Naive thymus-derived CD4-positive, alpha-beta T cell (primary cell): ENCODE measurements around the gene IFT52. TPM values are rescaled to one million over a fixed set of nuclear protein-coding genes. Genes with fewer than 3 reads are reported as not detected.

Source experiments
- ATAC-seq: fragments of 150-1000 bp; cut with Tn5 transposase; 2 replicates; pipeline ENCODE4 v1.10.0; 2021; ENCODE audit warnings: mild to moderate bottlenecking, moderate library complexity
- CTCF ChIA-PET: fragments of 350-600 bp; sonication (Branson Sonifier 250); formaldehyde crosslinking; loops from one replicate; lab custom pipeline; 2021; ENCODE audit warnings: antibody characterized with exemption; lab: Charles Lee
- POLR2A ChIA-PET: fragments of 350-600 bp; sonication (Branson Sonifier 250); formaldehyde crosslinking; loops from one replicate; lab custom pipeline; 2021; ENCODE audit warnings: antibody characterized with exemption, inconsistent platforms; lab: Charles Lee
- DNase-seq, 9 donors: peaks; one replicate each; pipeline versions ENCODE4 v3.0.0 to v3.0.0-alpha.2; 2020 to 2022; ENCODE audit warnings: mixed read lengths in 1 of 9
- H3K27ac ChIP-seq: one replicate; pipeline ENCODE4 v1.7.0; 2013; ENCODE audit warnings: mild to moderate bottlenecking, low read depth, low read length, moderate library complexity
- H3K27me3 ChIP-seq, 2 donors: one replicate each; pipeline ENCODE4 v1.7.0; 2013; ENCODE audit warnings: low read length in 2 of 2, mild to moderate bottlenecking in 2 of 2, moderate library complexity in 2 of 2; ENCODE audit not compliant: control insufficient read depth in 2 of 2, insufficient read depth in 2 of 2
- H3K36me3 ChIP-seq, 3 experiments: 1 replicate in 2 of 3; 2 replicates in 1 of 3; pipeline ENCODE4 v1.7.0; 2013; ENCODE audit warnings: low read length in 3 of 3, mild to moderate bottlenecking in 3 of 3, moderate library complexity in 1 of 3; ENCODE audit not compliant: insufficient read depth in 3 of 3, control insufficient read depth in 2 of 3
- H3K4me1 ChIP-seq, 2 donors: one replicate each; pipeline ENCODE4 v1.7.0; 2013; ENCODE audit warnings: low read length in 2 of 2, mild to moderate bottlenecking in 2 of 2, moderate library complexity in 1 of 2; ENCODE audit not compliant: control insufficient read depth in 2 of 2, insufficient read depth in 2 of 2
- H3K4me3 ChIP-seq: 2 replicates; pipeline ENCODE4 v1.7.0; 2013; ENCODE audit warnings: mild to moderate bottlenecking, low read length
- H3K9me3 ChIP-seq, 3 experiments: 1 replicate in 2 of 3; 2 replicates in 1 of 3; pipeline ENCODE4 v1.7.0; 2013; ENCODE audit warnings: low read length in 3 of 3; ENCODE audit not compliant: control insufficient read depth in 2 of 3
- H3K27ac Mint-ChIP-seq, 9 donors: one replicate each; pipeline ENCODE4 v1.8.0; 2020 to 2022; ENCODE audit warnings: mixed read lengths in 9 of 9, mild to moderate bottlenecking in 8 of 9, moderate library complexity in 5 of 9, inconsistent platforms in 2 of 9
- H3K27me3 Mint-ChIP-seq, 5 donors: one replicate each; pipeline ENCODE4 v1.8.0; 2021 to 2022; ENCODE audit warnings: mixed read lengths in 5 of 5, mild to moderate bottlenecking in 1 of 5
- H3K36me3 Mint-ChIP-seq, 5 donors: one replicate each; pipeline ENCODE4 v1.8.0; 2020 to 2022; ENCODE audit warnings: mixed read lengths in 5 of 5, mild to moderate bottlenecking in 3 of 5, inconsistent platforms in 1 of 5
- H3K4me1 Mint-ChIP-seq, 7 donors: one replicate each; pipeline ENCODE4 v1.8.0; 2020 to 2022; ENCODE audit warnings: mixed read lengths in 7 of 7, mild to moderate bottlenecking in 3 of 7, inconsistent platforms in 1 of 7
- H3K4me3 Mint-ChIP-seq, 10 donors: one replicate each; pipeline ENCODE4 v1.8.0; 2020 to 2022; ENCODE audit warnings: mild to moderate bottlenecking in 10 of 10, mixed read lengths in 10 of 10, moderate library complexity in 6 of 10, inconsistent platforms in 2 of 10
- H3K9me3 Mint-ChIP-seq, 11 donors: one replicate each; pipeline ENCODE4 v1.8.0; 2020 to 2022; ENCODE audit warnings: mixed read lengths in 11 of 11, mild to moderate bottlenecking in 4 of 11, inconsistent platforms in 1 of 11, moderate library complexity in 1 of 11
- intact Hi-C, 2 donors: fragments of 100-400 bp; cut with micrococcal nuclease; formaldehyde crosslinking; loops; one replicate each; pipeline ENCODE4 v1.15.1; 2023
- polyA plus RNA-seq, 2 donors: library from polyadenylated mRNA; unstranded; fragments of 300-500 nt; fragmentation: Illumina TruSeq; gene quantifications; one replicate each; pipeline ENCODE4 v1.2.3, GENCODE V29; 2021
- total RNA-seq, 6 experiments: library from RNA in 5 of 6; stranded (reverse) in 5 of 6; gene quantifications; 1 replicate in 5 of 6; 2 replicates in 1 of 6; pipeline ENCODE4 v1.2.3 and lab custom pipeline; 2021 to 2026

Gene IFT52
- total and polyA plus RNA-seq, 7 experiments from 2014 or later: 14.8 to 34.9 (median 17.9) TPM

- ChIA-PET POLR2A (no interaction called here), CTCF (no interaction called here)
- Histone ChIP-seq H3K4me1 (peaks cover 4 to 5% of the 10 kb centered on the region in 2 donors), H3K27ac (no peak overlapping the region), H3K9me3 (no peaks in the 10 kb centered on the region), H3K4me3 (no peak overlapping the region), H3K36me3 (no peaks in the 10 kb centered on the region), H3K27me3 (no peaks in the 10 kb centered on the region)
- H3K36me3 Mint-ChIP-seq: no peaks in the 10 kb centered on the region
- no peaks in the 10 kb centered on the region for H3K9me3 Mint-ChIP-seq
- DNase-seq: no peak
- intact Hi-C loops: no loop called here
- peaks cover 0 to 17% (median 11%) of the 10 kb centered on the region in 7 donors for H3K4me1 Mint-ChIP-seq
- H3K27me3 Mint-ChIP-seq: no peaks in the 10 kb centered on the region
- peak overlapping the region; percentile 51 to 95 (median 74) for H3K4me3 Mint-ChIP-seq
- peak overlapping the region; percentile 25 to 98 (median 89) for H3K27ac Mint-ChIP-seq
- no peak for ATAC-seq
These were observed 65.2 kb downstream of the IFT52 start for GRCh38 chr20:43655937-43656336.

GRCh38 chr20:43658069-43658722, 67.5 kb downstream of the IFT52 start:
- no peaks in the 10 kb centered on the region for H3K36me3 Mint-ChIP-seq
- ChIA-PET POLR2A (interaction anchor here (0.6 kb wide), 1 partner anchor 1181 kb away, joined by 3 read pairs; no protein-coding TSS in a partner anchor), CTCF (interaction anchor here (0.7 kb wide), 1 partner anchor 68 kb away, joined by 4 read pairs; the partner anchor contains the start of gene IFT52)
- H3K4me1 Mint-ChIP-seq: peaks cover 0 to 17% (median 11%) of the 10 kb centered on the region in 7 donors
- Histone ChIP-seq H3K4me1 (peaks cover 4 to 5% of the 10 kb centered on the region in 2 donors), H3K9me3 (no peaks in the 10 kb centered on the region), H3K27me3 (no peaks in the 10 kb centered on the region), H3K4me3 (peak overlapping the region; percentile 93), H3K27ac (peak overlapping the region; percentile 97), H3K36me3 (no peaks in the 10 kb centered on the region)
- peak; percentile 1 for ATAC-seq
- H3K9me3 Mint-ChIP-seq: no peaks in the 10 kb centered on the region
- intact Hi-C loops: no loop called here
- peak in 2 of 9 donors; percentile 14 to 35 for DNase-seq
- peak overlapping the region; percentile 88 to 98 (median 94) for H3K27ac Mint-ChIP-seq
- no peaks in the 10 kb centered on the region for H3K27me3 Mint-ChIP-seq
- H3K4me3 Mint-ChIP-seq: peak overlapping the region; percentile 81 to 95 (median 94)

- H3K27ac Mint-ChIP-seq: peak overlapping the region in 3 of 9 donors; percentile 4 to 93 (median 65)
- Histone ChIP-seq H3K27ac (peak overlapping the region; percentile 19), H3K36me3 (no peaks in the 10 kb centered on the region), H3K4me1 (peaks cover 4 to 5% of the 10 kb centered on the region in 2 donors), H3K27me3 (no peaks in the 10 kb centered on the region), H3K4me3 (no peak overlapping the region), H3K9me3 (no peaks in the 10 kb centered on the region)
- ChIA-PET CTCF (interaction anchor here (0.7 kb wide), 1 partner anchor 68 kb away, joined by 4 read pairs; the partner anchor contains the start of gene IFT52), POLR2A (interaction anchor here (0.6 kb wide), 2 partner anchors 28 to 1181 kb away, joined by 3 read pairs; no protein-coding TSS in a partner anchor)
- ATAC-seq (no peak), DNase-seq (no peak)
- H3K4me1 Mint-ChIP-seq: peaks cover 0 to 17% (median 11%) of the 10 kb centered on the region in 7 donors
- no peaks in the 10 kb centered on the region for H3K9me3 Mint-ChIP-seq
- H3K4me3 Mint-ChIP-seq: peak overlapping the region in 2 of 10 donors; percentile 32 to 34
- H3K27me3 Mint-ChIP-seq: no peaks in the 10 kb centered on the region
- H3K36me3 Mint-ChIP-seq: no peaks in the 10 kb centered on the region
- intact Hi-C loops: no loop called here
These were observed 68.1 kb downstream of the IFT52 start for GRCh38 chr20:43658723-43659419.

GRCh38 chr20:43662943-43663655, 72.4 kb downstream of the IFT52 start:
- POLR2A ChIA-PET: interaction anchor here (0.5 to 0.6 kb wide), 3 partner anchors 65 to 1062 kb away, joined by 3 read pairs; partner anchors contain the start of gene SRSF6
- peaks cover 0 to 12% (median 4%) of the 10 kb centered on the region in 5 donors for H3K27me3 Mint-ChIP-seq

GRCh38 chr20:43665466-43666176, 74.9 kb downstream of the IFT52 start:
- ChIA-PET CTCF (interaction anchor here (0.6 kb wide), 2 partner anchors 429 to 1452 kb away, joined by 3 to 4 read pairs; no protein-coding TSS in a partner anchor), POLR2A (no interaction called here)
- no peak for DNase-seq
- Histone ChIP-seq H3K9me3 (no peaks in the 10 kb centered on the region), H3K27me3 (peaks cover 0 to 3% of the 10 kb centered on the region in 2 donors), H3K4me3 (no peak overlapping the region), H3K27ac (no peak overlapping the region), H3K4me1 (peaks cover 3 to 8% of the 10 kb centered on the region in 2 donors), H3K36me3 (no peaks in the 10 kb centered on the region)
- Mint-ChIP-seq H3K4me1 (peaks cover 0 to 28% (median 4%) of the 10 kb centered on the region in 7 donors), H3K9me3 (no peaks in the 10 kb centered on the region), H3K27ac (peak overlapping the region in 1 of 9 donors; percentile 12), H3K4me3 (peak overlapping the region in 9 of 10 donors; percentile 50 to 75 (median 65)), H3K27me3 (peaks cover 12 to 25% (median 14%) of the 10 kb centered on the region in 5 donors), H3K36me3 (peaks cover 0 to 2% (median 0%) of the 10 kb centered on the region in 5 donors)
- intact Hi-C loops: loop anchor here in 1 of 2 donors (1.0 to 10.0 kb wide), 3 partner anchors 59 to 209 kb away; partner anchors contain the start of genes GTSF1L and SRSF6
- ATAC-seq: no peak

More at GRCh38 chr20:43662943-43663655, 72.4 kb downstream of the IFT52 start:
- Histone ChIP-seq H3K4me3 (no peak overlapping the region), H3K36me3 (no peaks in the 10 kb centered on the region), H3K9me3 (no peaks in the 10 kb centered on the region), H3K4me1 (peaks cover 4 to 10% of the 10 kb centered on the region in 2 donors), H3K27ac (no peak overlapping the region), H3K27me3 (peaks cover 0 to 3% of the 10 kb centered on the region in 2 donors)
- intact Hi-C loops: loop anchor here in 1 of 2 donors (10.0 kb wide), 1 partner anchor 62 kb away; the partner anchor contains the start of gene GTSF1L
- Mint-ChIP-seq H3K9me3 (no peaks in the 10 kb centered on the region), H3K4me1 (peaks cover 0 to 8% (median 3%) of the 10 kb centered on the region in 7 donors), H3K36me3 (peaks cover 0 to 2% (median 0%) of the 10 kb centered on the region in 5 donors), H3K4me3 (no peak overlapping the region), H3K27ac (no peak overlapping the region)
- DNase-seq (no peak), ATAC-seq (no peak)
- CTCF ChIA-PET: no interaction called here
